ENCODE data around the gene TANGO2. TPM values are rescaled to one million over a fixed set of nuclear protein-coding genes. Genes with fewer than 3 reads are reported as not detected.
A peak's percentile ranks its signal among the peaks of the same experiment; 100 is the strongest.

Gene TANGO2
- total and polyA plus RNA-seq, 9 of the 15 experiments (the other 6 are each of a cell fraction or from before 2014, with no cell fraction given), result 15.5 to 94.9 (median 70.1) TPM

- TF ChIP-seq, protein P1, sequence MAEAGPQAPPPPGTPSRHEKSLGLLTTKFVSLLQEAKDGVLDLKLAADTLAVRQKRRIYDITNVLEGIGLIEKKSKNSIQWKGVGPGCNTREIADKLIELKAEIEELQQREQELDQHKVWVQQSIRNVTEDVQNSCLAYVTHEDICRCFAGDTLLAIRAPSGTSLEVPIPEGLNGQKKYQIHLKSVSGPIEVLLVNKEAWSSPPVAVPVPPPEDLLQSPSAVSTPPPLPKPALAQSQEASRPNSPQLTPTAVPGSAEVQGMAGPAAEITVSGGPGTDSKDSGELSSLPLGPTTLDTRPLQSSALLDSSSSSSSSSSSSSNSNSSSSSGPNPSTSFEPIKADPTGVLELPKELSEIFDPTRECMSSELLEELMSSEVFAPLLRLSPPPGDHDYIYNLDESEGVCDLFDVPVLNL (CRISPR knock-in tag; IDR thresholded peaks at IDR 0.05; ENCODE audit: low read depth), result no peak
- TF ChIP-seq HDAC2 (IDR thresholded peaks at IDR 0.05) (no peak), SPI1 (IDR thresholded peaks at IDR 0.05; ENCODE audit: borderline replicate concordance, low read depth, low read length) (0 out of 2 replicates have a peak, but pooled peaks have one; percentile 1), ZNF785 (CRISPR knock-in tag; IDR thresholded peaks at IDR 0.05) (no peak), BMI1 (IDR thresholded peaks at IDR 0.05; ENCODE audit: low read length) (no peak), PHB (CRISPR knock-in tag; IDR thresholded peaks at IDR 0.05) (0 out of 2 replicates have a peak, but pooled peaks have one; percentile 51), BRD9 (IDR thresholded peaks at IDR 0.05; ENCODE audit: low read depth, partially characterized antibody) (no peak), ZNF318 (IDR thresholded peaks at IDR 0.05; ENCODE audit: borderline replicate concordance in 1 of 2, low read depth in 1 of 2) (no peak), CAMTA2 (CRISPR knock-in tag; conservative IDR thresholded peaks at IDR 0.05) (0 out of 2 replicates have a peak, but pooled peaks have one; percentile 33), ZBTB7A (IDR thresholded peaks at IDR 0.05; ENCODE audit: borderline replicate concordance, control insufficient read depth, low read depth, low read length) (peak; percentile 53; the same call in 1 of the 2 replicates), ELF2 (CRISPR knock-in tag; IDR thresholded peaks at IDR 0.05) (peak; percentile 56; the same call in 1 of the 2 replicates), SAFB2 (IDR thresholded peaks at IDR 0.05; ENCODE audit: borderline replicate concordance, low read depth, low read length, severe bottlenecking) (no peak)
- TF ChIP-seq, protein P2, sequence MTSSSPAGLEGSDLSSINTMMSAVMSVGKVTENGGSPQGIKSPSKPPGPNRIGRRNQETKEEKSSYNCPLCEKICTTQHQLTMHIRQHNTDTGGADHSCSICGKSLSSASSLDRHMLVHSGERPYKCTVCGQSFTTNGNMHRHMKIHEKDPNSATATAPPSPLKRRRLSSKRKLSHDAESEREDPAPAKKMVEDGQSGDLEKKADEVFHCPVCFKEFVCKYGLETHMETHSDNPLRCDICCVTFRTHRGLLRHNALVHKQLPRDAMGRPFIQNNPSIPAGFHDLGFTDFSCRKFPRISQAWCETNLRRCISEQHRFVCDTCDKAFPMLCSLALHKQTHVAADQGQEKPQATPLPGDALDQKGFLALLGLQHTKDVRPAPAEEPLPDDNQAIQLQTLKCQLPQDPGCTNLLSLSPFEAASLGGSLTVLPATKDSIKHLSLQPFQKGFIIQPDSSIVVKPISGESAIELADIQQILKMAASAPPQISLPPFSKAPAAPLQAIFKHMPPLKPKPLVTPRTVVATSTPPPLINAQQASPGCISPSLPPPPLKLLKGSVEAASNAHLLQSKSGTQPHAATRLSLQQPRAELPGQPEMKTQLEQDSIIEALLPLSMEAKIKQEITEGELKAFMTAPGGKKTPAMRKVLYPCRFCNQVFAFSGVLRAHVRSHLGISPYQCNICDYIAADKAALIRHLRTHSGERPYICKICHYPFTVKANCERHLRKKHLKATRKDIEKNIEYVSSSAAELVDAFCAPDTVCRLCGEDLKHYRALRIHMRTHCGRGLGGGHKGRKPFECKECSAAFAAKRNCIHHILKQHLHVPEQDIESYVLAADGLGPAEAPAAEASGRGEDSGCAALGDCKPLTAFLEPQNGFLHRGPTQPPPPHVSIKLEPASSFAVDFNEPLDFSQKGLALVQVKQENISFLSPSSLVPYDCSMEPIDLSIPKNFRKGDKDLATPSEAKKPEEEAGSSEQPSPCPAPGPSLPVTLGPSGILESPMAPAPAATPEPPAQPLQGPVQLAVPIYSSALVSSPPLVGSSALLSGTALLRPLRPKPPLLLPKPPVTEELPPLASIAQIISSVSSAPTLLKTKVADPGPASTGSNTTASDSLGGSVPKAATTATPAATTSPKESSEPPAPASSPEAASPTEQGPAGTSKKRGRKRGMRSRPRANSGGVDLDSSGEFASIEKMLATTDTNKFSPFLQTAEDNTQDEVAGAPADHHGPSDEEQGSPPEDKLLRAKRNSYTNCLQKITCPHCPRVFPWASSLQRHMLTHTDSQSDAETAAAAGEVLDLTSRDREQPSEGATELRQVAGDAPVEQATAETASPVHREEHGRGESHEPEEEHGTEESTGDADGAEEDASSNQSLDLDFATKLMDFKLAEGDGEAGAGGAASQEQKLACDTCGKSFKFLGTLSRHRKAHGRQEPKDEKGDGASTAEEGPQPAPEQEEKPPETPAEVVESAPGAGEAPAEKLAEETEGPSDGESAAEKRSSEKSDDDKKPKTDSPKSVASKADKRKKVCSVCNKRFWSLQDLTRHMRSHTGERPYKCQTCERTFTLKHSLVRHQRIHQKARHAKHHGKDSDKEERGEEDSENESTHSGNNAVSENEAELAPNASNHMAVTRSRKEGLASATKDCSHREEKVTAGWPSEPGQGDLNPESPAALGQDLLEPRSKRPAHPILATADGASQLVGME (CRISPR knock-in tag; IDR thresholded peaks at IDR 0.05), result no peak
These were observed 32.5 kb upstream of the TANGO2 start (continued) for GRCh38 chr22:19988331-19988808.

Measured in K562 (cell line).